GM18499 (cell line): ENCODE measurements around the gene SELENOK.

Source experiments
- ATAC-seq: cut with Tn5 transposase; IDR thresholded peaks from one replicate; pipeline ENCODE4 v1.9.1; 2021; ENCODE audit warnings: moderate number of reproducible peaks; ENCODE audit not compliant: insufficient read depth, unreplicated experiment

Gene SELENOK

DNA sequence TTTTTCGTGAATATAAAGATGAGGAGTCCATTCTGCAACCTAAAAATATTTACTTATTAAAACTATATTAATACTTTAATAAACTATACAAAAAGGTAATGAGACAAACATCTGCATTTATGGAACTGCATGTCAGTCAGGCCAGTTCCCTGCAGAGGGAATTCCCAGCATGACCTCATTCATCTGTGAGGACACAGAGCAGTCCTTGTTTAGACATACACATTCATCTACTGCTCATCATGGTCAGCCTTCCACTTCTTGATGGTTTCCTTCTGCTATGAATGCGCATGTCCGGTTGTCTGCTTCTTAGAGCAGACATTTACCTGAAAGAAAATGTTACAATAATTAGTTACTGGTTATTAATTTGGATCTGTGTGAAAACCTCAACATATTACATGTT, 6.4 kb downstream of the SELENOK start:
- no peak for ATAC-seq

- no peak for ATAC-seq
Measured at GRCh38 chr3:53884623-53885022, 7.0 kb downstream of the SELENOK start.

- no peak for ATAC-seq
Measured at GRCh38 chr3:53883008-53883407, 8.7 kb downstream of the SELENOK start.

DNA sequence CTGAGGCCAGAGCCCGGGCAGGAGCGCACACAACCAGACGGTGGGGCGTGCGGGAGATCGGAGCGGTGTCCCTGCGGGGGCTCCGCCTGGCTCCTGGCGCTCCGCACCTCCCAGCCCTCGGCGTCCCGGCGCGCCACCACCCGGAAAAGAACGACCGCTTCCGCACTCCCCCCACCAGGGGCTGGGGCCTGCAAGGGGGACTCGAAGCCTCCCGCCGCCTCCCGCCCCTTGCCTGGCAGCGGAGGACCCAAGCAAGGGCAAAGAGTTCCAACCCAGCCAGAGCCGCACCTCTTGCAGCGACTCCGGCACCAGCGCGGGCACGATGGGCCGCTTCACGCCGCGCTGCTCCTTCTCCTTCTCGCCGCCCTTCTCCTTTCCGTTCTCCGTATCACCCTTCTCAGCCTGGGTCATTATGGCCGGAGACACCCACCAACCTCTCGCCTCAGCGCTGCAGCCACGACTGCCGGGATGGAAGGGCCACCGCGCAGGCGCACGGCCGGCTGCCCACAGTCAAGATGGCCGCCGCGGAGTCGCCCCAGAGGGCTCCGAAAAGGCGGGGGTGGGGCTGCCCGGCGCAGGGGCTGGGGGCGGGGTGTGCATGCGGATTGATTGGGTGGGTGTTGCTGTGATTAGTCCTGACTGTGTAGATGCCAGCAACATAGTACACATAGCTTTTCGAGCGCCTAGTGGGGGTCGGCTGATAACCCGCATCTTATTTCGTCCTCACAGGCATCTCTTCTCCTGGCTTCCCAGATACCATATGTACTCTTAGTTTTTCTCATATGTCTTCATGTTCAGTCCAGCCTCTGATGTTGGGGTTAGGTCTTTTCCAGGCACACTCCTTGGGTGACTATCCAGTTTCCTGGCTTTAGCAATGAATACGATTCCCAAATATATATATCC, 9.7 kb downstream of the SELENOK start, which contains the start of gene ACTR8:
TSS of gene ACTR8 (minus strand) at position 462 of the 903 bp plus-strand sequence. CDS start at position 411, 51 bp downstream.
- ATAC-seq: no peak

GRCh38 chr3:53880396-53881345, 11.0 kb downstream of the SELENOK start:
- no peak for ATAC-seq

- ATAC-seq: no peak
Measured at GRCh38 chr3:53865732-53866499, 25.7 kb downstream of the SELENOK start.

- no peak for ATAC-seq
Measured at GRCh38 chr3:53863145-53863544, 28.5 kb downstream of the SELENOK start.

DNA sequence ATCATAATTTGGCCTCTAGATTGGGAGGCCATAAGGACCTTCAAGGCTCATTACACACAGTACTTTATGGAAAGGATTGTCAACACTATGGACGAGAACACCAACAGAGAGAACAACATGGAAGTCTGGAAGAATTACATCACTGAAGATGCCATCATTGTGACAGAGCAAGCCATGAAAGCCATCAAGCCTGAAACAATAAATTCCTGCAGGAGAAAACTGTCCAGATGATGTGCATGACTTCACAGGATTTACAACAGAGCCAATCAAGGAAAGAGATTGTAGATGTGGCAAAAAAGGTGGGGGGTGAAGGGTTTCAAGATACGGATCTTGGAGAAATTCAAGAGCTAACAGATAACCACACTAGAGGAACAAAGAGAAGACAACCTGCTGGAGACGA, 29.4 kb downstream of the SELENOK start:
- no peak for ATAC-seq

GRCh38 chr3:53860196-53860595, 31.5 kb downstream of the SELENOK start:
- no peak for ATAC-seq

DNA sequence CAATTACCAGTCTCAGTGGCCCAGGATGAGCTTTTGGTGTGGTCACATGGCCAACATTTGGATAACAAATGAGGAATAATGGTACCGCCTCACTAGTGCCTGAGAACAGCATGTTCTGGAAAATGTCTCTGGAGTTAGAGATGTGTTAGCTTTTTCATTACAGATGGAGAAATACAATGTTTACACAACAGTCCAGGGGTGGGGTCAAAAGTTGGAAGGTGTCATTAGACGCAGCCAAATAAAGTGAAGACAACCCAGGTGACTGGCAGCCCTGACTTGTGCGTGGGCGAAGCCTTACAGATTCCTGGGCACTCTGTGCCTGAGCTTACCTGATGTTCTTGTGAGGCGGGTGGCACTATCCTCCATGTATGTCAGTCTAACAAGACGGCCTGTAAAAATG, 32.5 kb downstream of the SELENOK start:
- no peak for ATAC-seq

DNA sequence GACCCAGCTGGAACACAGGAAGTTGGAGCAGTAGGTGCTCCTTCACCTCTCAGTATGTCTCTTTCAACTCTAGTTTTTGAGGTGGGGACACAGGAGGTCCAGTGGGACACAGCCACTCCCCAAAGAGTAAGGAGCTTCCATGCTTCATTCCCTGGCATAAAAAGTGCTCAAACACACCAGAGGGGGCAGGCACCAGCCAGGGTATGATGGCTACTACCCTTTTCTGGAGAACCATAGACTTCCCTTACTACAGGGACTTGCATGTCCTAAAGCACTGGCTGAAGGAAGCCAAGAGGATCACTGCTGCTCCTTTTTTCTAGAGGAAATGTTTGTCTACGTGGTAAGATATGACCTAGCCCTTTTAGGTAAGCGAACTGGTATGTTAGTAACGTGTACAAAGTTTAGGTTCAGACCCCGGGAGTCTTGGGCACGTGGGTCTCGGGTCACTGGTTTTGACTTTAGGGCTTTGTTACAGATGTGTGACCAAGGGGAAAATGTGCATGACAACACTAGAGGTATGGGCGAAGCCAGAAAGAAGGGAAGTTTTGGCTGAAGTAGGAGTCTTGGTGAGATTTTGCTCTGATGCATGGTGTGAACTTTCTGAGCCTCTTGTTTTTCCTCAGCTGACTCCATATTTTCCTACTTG, 33.4 kb downstream of the SELENOK start:
- ATAC-seq: no peak

GRCh38 chr3:53856964-53857363, 34.7 kb downstream of the SELENOK start:
- no peak for ATAC-seq

GRCh38 chr3:53850895-53851294, 40.8 kb downstream of the SELENOK start:
- no peak for ATAC-seq

DNA sequence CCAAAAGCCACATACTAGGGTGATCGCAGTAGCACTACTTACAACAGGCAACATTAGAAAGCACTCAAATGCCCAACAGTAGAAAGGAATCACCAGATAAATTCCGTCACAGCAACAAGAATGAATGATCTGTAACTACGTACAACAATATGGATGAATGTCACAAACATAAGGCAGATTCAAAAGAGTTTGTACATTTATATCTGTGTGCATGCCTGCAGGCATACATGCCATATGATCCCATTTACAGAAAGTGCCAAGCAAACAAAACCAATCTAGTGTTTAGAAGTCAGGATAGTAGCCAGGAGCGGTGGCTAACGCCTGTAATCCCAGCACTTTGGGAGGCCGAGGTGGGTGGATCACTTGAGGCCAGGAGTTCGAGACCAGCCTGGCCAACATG, 41.7 kb downstream of the SELENOK start:
- no peak for ATAC-seq

GRCh38 chr3:53846851-53847155, 44.9 kb downstream of the SELENOK start:
- ATAC-seq: no peak

- ATAC-seq: no peak
Measured at GRCh38 chr3:53846134-53846850, 45.4 kb downstream of the SELENOK start, which contains the start of the genes CHDH and IL17RB. CHDH (minus strand) TSS chr3:53846419; CDS start chr3:53824008, 22,411 bp downstream. IL17RB (plus strand) TSS chr3:53846568; CDS start chr3:53846589, 21 bp downstream.

GRCh38 chr3:53845881-53846133, 45.9 kb downstream of the SELENOK start:
- no peak for ATAC-seq

DNA sequence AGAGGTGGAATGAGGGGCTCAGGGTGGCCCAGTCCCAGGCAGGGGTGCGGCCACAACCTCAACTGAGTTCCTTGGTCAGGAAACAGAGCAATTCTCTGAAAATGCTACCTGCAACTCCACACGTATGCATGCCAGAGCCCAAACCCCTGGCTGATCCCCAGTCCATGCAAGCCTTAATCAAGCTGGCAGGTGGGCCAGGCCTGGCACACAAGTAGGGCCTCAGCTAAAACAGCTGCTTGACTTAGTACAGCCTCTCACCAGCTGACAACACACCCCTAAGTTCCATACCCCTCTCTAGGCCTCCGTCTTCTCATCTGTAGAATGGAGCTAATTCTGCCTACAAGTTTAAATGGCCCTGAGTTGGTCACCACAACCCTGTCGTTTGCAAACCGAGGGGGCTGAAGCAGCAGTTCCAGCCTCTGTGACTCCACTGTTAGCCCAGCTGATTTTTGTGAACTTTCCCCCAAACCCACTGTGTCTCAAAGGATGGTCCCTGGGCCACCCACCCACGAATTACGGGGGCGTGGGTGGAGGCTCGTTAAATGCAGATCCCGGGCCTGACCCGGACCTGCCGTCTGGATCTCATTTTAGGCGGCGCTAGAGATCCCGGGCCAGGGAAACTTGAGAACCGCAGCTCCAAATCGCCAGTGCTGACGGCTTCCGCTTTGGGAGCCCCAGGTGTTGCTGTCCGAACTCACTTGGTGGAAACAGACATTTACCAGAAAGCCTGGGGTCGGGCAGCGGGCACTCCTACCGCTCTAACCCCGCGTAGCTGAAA, 46.4 kb downstream of the SELENOK start:
- ATAC-seq: no peak
